Stimulated activated CD4-positive, alpha-beta T cell treated with anti-CD3 and anti-CD28 coated beads, TNF-alpha, amount 100 ng/mL, for 4 hours (primary cell): Measurements from ENCODE around the gene KCNJ4.

Experiments used
- DNase-seq, 3 experiments: peaks; one replicate each; pipeline ENCODE4 v3.0.0-alpha.2; 2020; ENCODE audit warnings: low read depth in 3 of 3

The KCNJ4 gene

DNA sequence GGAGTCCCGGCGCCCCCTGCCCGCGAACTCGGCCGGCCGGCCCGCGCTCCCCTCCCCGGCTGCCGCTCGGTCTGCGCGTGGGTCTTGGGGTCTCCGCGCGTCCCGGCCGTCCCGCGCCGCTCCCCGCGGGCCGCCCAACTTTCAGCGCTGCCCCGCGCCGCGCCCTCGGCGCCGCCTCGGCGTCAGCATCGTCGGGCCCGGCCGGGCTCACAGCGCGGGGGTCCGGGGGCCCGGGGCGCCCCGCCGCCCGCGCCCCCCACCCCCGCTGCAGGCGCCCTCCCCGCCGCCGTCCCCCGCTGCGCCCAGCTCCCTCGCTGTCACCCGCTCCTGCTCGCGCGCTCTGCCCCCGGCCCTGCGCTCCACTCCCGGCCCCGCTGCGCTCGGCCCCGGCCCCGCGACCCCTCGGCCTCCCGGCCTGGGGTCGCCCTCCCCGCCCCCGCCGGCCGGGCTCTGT is at the start of gene KCNJ4:
Gene KCNJ4 (minus strand): TSS at position 124 of the 454 bp plus-strand sequence. CDS start 27,067 bp downstream, outside the sequence.
- no peak for DNase-seq

DNA sequence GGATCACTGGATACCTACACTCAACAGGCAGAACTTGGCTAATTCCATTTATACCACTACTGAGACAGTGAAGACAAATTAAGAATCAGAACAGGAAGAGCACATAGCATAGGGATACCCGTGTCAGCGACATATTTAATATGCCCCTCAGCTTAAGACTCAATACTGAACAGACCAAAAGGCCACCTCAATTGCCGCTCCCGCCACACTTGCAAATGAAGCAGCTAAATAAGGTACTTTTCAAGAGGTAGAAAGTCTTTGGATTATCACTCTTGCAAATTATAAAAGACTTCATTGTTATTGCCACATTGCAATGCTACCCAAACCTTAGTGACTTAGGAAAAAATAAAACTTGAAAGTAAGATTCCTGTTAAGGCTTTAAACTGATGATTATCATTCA is 48.0 kb upstream of the KCNJ4 start:
- no peak for DNase-seq

DNA sequence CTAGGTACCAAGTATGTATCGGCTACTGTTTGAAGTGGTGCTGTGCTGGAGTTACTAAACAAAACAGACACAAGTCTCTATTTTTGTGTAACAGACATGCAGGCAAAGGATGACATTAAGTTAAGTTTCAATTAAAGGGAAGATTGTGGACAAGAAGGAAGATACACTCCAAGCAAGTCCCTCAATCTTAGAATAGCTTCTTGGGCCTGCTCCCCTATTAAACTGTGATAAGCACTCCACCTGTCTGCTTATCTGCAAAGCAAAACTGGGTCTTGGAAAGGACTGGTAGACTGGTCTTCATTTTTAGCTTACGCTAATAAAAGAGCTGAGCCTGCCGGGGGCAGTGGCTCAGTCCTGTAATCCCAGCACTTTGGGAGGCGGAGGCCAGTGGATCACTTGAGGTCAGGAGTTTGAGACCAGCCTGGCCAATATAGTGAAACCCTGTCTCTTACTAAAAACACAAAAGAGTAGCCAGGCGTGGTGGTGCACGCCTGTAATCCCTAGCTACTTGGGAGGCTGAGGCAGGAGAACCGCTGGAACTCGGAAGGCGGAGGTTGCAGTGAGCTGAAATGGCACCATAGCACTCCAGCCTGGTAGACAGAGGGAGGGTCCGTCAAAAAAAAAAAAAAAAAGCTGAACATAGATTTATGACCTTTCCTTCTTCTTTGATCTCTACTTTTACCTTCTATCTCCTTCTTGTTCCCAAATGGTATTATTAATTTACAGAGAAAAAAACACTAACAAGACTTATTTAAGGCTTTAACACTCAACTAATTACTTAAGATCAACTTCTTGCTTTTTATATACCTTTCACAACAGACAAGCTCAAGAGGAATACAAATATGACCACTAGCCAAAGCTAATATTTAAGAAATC is 47.0 kb upstream of the KCNJ4 start:
- DNase-seq, result no peak

DNA sequence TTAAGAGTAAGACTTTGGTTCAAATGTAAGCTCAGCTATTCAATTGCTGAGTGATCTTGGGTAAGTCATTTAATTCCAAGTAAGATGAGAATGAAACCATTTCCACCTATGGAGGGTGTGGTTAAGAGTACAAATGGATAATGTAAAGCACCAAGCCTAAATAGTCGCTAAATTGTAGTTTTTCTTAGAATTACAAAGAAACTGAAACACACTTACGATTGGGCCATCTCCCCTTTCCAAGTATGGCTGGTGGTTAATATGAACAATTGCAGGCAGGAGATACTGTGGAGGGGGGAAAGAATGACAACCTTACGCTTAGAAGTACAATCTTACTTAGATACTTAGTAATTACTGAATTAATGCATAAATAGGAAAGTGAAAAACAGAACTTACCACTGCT is 42.9 kb upstream of the KCNJ4 start:
- no peak for DNase-seq

DNA sequence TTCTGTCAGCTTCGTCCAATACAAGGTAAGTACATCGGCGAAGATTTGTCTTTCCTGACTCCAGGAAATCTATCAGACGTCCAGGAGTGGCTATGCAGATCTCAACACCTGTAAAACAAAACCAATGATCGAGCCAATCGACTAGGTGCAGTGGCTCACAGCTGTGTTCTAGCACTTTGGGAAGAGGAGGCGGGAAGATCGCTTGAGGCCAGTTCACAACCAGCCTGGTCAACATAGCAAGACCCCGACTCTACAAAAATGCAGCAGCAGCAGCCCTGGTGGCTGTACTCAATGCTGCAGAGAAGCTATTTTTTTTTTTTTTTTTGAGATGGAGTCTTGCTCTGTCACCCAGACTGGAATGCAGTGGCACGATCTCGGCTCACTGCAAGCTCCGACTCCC is 39.9 kb upstream of the KCNJ4 start:
- DNase-seq, result no peak

DNA sequence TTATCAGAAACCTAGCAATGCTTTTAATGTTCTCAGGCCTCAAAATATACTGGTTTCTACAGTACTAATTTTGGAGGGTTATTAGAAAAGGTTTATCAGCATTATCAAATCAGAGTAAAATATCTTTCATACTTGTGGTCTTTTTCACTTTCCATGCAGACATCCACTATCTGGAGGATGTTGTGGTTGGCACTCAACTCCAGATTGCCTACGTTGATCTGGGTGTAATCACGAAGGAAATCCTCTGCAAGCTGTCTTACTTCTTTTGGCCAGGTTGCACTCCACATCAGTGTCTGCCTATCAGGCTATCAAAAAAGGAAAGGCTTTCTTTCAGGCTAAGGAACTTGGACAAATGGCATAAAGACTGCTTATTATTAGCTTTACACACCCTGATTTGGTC is 39.5 kb upstream of the KCNJ4 start:
- DNase-seq, result no peak

DNA sequence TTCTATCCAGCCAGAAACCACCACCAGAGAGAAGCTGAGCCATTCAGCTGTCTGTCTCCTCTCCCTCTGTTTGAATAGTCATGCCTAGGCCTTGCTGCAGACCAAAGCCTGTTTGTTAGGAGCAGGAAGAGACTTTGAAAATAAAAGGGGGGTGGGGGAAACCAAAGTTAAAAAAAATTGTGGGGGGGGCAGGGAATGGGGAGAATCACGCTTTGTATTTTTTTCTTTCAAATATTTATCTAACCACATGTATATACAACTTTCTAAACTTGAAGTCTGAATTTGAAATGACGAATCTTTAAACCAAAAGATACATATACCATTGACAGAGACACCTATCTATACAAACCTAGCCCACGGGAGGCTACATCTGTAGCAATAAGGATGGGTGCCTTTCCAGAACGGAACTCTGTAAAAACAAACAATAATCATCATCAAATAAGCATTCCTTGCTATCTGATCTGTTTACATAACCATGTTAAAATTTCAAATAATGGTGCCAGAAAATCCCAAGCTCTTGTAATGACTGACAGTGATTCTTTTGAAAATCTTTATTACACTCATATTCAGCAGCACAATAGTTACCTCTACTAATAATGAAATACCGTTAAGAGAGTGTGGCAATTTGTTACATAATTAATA is 36.8 kb upstream of the KCNJ4 start:
- no peak for DNase-seq

DNA sequence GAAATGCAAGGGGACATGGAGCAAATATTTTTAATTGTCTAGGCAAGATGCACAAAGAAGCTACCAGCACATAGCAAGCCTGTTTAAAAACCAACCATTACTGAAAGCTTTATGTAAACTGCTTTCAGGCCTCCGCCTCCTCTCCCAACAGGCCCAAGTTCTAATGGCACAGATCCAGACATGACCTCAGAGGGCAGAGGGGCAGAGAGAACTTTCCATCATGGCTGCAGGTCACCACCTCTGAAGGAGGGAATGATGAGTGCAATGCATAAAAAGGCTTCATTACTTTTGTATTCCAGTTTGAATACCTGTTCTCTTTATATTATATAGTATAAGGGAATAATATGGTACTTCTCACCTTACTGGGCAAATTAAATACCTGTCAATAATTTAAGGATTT is 35.9 kb upstream of the KCNJ4 start:
- no peak for DNase-seq

DNA sequence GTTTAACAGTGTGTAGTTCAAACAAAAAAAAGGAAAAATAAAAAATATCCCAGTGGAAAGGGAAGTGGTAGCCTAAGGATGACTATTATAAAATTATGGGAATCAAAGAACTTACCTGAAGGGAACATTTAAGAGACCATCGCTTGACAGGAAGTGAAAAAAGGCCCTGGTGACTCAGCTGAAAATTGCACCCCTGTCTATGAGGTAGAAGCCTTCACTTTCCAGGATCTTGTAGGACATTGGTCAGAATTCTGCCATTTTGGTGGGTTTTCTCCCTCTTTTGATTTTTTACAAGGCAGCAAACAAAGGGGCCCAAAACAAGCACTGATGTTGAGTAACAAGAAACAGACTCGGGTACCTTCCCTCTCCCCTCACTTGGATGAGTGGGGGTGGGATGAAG is 35.5 kb upstream of the KCNJ4 start:
- no peak for DNase-seq

DNA sequence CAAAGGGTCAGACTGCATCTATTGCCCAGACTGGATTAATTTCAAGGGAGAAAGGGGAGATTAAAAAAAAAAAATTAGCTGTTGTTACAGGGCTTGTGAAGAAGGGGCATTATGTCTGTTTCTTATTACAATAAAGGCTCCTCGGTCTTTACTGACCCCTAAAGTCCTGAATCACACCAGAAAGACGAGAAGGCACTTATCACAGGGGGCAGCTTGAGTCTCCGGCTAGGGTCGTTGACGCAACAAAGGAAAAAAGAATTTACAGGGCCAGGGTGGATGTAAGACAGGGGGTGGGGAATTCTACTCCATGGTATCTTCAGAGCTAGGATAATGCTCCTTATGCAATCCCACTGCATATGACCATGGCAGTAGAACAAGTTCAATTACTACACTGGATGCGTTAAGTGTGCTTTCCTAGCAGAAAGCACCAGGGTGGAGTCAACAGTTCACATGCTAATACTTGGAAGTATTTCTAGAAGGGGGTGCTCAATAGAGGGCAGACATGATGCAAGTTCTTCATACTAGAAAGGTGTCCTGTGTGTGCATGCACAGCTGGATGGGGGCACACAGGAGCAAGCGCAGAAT is 34.7 kb upstream of the KCNJ4 start:
- DNase-seq, result no peak

DNA sequence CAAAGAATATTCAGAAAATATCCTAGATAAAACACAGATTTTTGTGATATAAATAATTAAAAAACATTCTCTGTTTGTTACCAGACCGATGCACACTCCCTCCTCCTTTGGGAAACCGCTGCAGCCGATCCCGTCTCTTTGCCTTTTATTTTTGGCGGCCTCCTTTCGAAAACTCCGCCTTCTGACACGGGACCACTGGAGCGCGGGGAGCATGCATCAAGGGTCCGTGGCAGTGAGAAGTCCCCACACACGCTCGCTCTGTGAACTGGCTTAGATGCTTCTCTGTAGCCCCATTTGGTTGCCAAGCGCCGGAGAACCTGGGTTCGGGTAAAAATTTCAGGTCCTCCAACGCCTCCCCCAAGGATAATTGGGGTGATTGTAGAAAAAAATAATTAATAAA is 34.1 kb upstream of the KCNJ4 start:
- no peak for DNase-seq

DNA sequence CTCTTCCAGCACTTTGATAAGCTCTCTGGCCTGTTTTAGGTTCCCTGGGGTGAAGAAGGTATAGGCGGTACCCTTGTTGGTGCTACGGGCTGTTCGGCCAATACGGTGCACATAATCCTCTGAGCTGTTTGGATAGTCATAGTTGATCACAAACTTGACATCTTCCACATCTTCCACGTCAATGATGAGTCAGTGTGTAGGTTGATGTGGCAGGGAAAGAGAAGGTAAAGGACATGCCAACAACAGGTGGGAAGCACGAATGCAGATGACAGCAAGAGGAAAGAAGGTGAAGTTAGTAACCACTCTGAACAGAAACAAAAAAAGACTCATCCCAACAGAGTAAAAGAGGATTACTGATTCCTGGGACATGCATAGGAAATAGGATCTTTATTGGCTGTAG is 32.9 kb upstream of the KCNJ4 start:
- DNase-seq, result no peak

DNA sequence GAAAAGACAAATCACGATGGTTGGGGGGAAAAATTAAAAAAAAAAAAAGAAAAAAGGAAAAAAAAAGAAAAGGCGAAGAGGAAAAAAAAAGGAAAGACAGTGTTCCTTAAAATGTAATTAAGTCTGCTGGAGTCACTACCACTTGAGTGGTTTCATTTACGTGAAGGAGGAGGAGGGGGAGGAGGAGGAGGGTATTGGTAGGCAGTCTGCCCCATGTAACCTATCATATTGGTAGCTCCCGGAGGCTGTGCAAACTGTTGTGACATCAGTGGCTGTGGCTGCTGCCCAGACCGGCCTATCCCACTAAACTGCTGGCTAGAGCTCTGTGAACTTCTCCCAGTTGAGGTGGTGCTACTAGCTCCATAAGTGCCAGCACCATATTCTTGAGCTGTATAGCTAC is 30.8 kb upstream of the KCNJ4 start:
- DNase-seq, result no peak

DNA sequence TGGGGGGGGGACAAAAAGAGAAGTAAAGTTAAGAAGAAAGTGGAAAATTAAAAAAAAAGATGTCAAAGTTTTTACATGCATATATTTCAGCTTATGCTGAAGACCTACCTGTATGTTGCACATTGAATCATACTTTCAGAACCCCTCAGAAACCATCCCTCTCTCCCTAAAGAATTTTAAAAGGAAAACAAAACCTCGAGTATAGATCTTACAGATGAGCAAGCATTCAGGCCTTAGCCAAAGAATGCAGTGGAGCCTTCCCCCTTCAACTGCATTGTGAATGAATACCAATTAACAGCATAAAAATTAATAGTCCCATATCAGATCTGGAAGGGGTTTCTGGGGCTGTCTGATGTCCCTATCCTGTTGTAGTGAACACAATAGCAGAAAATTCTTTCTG is 29.2 kb upstream of the KCNJ4 start:
- DNase-seq, result no peak

DNA sequence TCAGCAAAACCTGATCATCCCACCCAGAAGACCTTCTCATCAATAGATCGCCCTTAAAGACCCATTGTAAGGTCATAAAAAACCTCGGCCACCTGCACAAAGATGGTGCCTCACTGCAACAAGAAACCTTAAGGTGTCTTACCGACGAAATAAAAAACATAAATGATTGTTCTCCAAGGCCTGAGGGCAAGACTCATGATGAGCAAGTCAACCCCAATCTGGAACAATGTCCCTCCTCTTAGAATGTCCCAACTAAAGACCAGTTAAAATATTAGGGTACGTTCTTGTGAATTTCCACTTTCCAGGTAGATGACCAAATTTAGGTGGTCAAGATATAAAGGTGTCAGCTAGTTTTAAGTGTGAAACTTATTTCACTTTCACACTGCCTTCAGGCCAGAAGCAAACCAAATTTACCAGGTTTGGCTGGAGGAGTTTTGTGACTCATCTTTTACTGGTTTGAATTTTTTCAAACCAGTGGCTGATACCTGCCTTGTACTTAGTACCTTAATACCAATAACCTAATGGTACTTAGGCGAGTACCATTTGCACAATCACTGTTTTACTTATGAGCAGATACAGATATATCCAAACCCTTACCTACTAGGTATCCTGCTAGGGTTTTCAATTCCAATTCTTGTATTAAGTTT is 27.8 kb upstream of the KCNJ4 start:
- DNase-seq, result no peak

DNA sequence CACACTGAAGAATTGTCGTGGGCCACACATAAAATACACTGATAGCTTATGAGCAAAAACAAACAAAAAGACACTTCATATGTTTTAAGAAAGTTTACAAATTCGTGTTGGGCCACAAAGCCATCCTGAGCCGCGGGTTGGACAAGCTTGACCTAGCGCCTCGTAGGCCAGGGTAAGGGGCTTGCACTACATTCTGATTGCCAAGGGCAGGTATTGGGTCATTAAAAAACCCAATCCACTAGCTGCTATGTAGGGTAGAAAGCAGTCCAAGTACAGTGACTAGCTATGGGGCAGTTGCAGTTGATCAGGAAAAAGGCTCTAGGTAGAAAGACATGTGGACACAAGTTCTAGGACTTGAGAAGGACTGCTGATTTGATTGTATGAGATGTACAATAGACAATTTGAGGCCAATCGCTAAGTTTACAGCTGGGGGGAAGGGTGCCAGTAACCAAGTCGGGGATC is 26.9 kb upstream of the KCNJ4 start:
- DNase-seq, result no peak

DNA sequence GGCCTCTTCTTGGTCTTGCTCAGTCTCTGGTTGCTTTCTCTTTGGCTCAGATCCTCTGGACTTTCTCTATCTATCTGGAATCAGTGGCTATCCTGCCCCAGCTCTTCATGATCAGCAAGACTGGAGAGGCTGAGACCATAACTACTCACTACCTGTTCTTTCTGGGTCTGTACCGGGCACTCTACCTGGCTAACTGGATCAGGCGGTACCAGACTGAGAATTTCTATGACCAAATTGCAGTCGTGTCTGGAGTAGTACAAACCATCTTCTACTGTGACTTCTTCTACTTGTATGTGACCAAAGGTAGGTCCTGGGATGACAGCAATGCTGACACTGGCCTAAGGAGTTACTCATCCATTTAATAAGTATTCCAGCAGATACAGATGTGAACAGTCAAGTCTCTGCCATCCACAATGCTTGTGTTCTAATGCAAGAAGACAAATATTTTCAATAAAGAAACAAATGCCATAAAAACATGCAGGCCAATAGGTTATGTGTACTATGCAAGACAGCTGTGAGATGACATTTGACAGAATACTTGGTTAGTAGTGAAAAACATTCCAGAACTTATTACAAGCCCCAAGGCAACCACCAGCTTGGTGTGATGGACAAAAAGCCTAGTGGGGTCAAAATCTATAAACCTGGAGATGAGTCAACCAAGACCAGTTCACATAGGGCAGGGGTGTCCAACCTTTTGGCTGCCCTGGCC is 26.3 kb upstream of the KCNJ4 start:
- DNase-seq, result no peak

DNA sequence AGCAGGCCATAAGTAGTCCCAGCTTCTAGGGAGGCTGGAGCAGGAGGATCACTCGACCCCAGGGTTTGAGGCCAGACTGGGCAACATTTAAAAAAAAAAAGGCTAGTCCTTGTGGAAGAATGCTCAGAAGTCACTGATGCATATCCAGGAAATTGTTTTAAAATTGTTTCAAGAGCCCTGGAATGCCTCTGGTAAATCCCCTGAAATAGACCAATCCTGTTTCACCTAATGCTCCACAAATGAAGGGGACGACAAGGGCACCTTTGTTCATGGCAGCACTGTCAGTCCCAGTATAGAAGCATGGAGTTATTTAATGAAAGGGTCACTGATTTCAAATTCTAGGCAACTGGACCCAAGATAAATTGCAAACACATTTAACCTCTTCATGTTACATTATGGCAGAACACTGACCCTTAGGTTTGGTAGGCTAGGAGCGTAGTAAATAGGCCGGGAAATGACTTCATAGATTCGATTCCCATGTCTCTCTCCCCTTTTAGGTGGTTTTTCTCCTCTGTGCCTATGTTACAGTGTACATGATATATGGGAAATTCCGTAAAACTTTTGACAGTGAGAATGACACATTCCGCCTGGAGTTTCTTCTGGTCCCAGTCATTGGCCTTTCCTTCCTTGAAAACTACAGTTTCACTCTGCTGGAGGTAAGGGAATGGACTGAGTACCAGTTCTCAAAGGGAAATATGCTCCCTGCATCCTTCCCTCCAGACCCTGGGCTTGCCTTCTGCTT is 24.3 kb upstream of the KCNJ4 start:
- no peak for DNase-seq

DNA sequence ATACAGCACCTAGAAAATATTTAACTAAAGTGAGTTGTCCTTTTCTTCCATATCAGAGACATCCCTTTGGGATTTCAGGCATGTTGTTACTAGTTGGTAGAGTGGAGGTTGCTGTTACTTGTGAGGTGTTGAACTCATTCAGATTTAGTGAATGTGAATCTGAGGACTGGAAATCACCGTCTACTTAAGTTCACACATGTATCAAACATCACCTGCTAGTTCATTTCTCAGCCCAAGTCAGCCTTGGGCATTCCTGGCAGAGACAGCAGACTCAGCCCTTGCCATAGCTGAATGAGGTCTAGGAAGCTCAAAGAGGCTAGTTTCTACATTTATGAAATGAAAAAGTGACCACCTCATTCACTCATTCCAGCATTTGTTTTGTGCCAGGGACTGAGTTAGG is 22.6 kb upstream of the KCNJ4 start:
- no peak for DNase-seq

DNA sequence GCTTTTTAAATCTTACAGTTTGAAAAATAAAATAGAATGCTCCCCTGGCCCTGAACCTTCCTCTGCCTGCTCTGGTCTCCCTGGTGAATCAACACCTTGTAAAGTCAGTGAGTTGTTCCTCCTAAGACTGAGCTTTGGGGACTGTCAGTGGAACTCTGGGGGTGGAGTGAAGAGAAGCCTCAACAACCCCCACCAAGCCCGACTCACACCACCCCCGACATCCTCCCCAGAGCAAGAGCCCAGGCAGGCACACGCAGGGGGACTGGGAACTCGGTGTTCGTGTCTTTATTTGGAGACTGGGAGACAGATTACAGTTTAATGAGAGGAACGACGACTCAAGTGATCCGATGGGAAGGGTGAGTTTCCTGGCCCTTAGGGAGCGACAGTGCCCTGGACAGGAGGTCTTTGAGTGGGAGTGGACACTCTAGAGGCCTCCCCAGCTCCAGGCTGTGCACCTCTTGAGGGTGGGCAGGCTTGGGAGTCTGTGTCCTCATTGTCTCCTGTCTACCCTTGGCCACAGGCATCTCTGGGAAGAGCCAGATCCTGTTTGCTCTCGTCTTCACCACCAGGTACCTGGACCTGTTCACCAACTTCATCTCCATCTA is 19.1 kb upstream of the KCNJ4 start:
- DNase-seq, result no peak

DNA sequence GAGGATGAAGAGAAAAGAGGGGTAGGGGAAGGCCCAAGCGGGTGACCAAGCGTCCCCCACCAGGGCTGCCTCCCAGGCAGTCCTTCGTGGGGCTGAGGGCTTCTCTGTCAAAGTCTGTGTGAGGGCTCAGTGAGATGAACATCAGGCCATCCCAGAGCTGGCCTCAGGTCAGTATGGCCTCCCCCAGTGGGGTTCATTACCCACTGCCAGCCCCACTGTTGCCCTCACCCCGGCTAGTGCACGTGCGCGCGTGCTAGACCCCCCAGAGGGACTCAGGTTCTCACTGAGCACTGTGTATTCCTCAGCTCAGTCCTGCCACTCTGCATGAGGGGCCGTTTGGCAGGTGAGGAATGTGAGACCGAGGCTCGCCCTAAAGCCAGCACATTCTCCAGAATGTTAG is 16.2 kb upstream of the KCNJ4 start:
- DNase-seq, result no peak
